Lung (tissue), 12 donors: ENCODE results near the gene FOXP1. TPM values are rescaled to one million over a fixed set of nuclear protein-coding genes. Genes with fewer than 3 reads are reported as not detected.

Source experiments
- ATAC-seq: fragments of 200-7000 bp; cut with Tn5 transposase; one replicate; pipeline ENCODE4 v1.9.1; 2020; ENCODE audit warnings: moderate number of reproducible peaks; ENCODE audit not compliant: insufficient read depth, low FRiP score
- DNase-seq, 3 donors: peaks; one replicate each; pipeline ENCODE4 v3.0.0-alpha.2; 2013 to 2017
- H3K27ac ChIP-seq, 2 donors: one replicate each; pipeline ENCODE4 v1.5.1; 2013; ENCODE audit warnings: mild to moderate bottlenecking in 2 of 2, moderate library complexity in 2 of 2, control low read depth in 1 of 2, inconsistent platforms in 1 of 2, low read depth in 1 of 2, low read length in 1 of 2
- H3K27me3 ChIP-seq, 3 donors: one replicate each; pipeline ENCODE4 v1.5.1; 2013; ENCODE audit warnings: low read length in 2 of 3; ENCODE audit not compliant: control insufficient read depth in 3 of 3, insufficient read depth in 3 of 3
- H3K36me3 ChIP-seq, 4 donors: one replicate each; pipeline ENCODE4 v1.5.1; 2013; ENCODE audit warnings: low read length in 4 of 4, mild to moderate bottlenecking in 1 of 4, moderate library complexity in 1 of 4; ENCODE audit not compliant: control insufficient read depth in 4 of 4, insufficient read depth in 4 of 4
- H3K4me1 ChIP-seq, 5 donors: one replicate each; pipeline ENCODE4 v1.5.1; 2013; ENCODE audit warnings: low read length in 5 of 5, mild to moderate bottlenecking in 2 of 5, moderate library complexity in 1 of 5; ENCODE audit not compliant: control insufficient read depth in 5 of 5, insufficient read depth in 5 of 5
- H3K4me3 ChIP-seq: one replicate; pipeline ENCODE4 v1.5.1; 2013; ENCODE audit warnings: mild to moderate bottlenecking, control low read depth, moderate library complexity
- H3K9ac ChIP-seq, 2 donors: one replicate each; pipeline ENCODE4 v1.5.1; 2013; ENCODE audit warnings: low read length in 2 of 2, control low read depth in 1 of 2; ENCODE audit not compliant: insufficient read depth in 1 of 2
- H3K9me3 ChIP-seq, 4 donors: one replicate each; pipeline ENCODE4 v1.5.1; 2013; ENCODE audit warnings: low read length in 3 of 4, mild to moderate bottlenecking in 1 of 4, moderate library complexity in 1 of 4; ENCODE audit not compliant: control insufficient read depth in 4 of 4, insufficient read depth in 3 of 4
- CTCF ChIP-seq: IDR thresholded peaks from 2 replicates; pipeline ENCODE4 v1.5.1; 2012; ENCODE audit warnings: mild to moderate bottlenecking; ENCODE audit errors: control extremely low read depth, extremely low read depth
- WGBS, 2 donors: extraction: QIAGEN DNeasy Blood & Tissue Kit; methylation state at CpG; one replicate each; pipeline ENCODE4 v1.1.7; 2013; 5-methylcytosine and 5-hydroxymethylcytosine counted together
- polyA plus RNA-seq, 2 donors: library from polyadenylated mRNA; stranded (reverse); fragments of 200-250 nt; gene quantifications; one replicate each; pipeline ENCODE4 v1.2.1, GENCODE V29; 2013
- total RNA-seq, 2 donors: library from RNA; depleted of rRNA in 1 of 2; stranded (reverse); fragments of >200 nt in 1 of 2; gene quantifications; one replicate each; pipeline ENCODE4 v1.2.1, GENCODE V29; 2014 to 2021
- donor health status: control.
- donor health status: control.
- donor health status: Bipolar disorder and iron deficiency.
- donor health status: healthy.
- donor health status: DM: yes; HTN: yes; CAD: no.

The FOXP1 gene
- total and polyA plus RNA-seq, 4 donors = 13.8 to 287 (median 73.9) TPM

GRCh38 chr3:71260782-71261181, 322.7 kb downstream of the FOXP1 start:
- 90 to 98% methylated on average over 8 of the region's 8 CpGs for WGBS, 2 donors

GRCh38 chr3:71258526-71258925, 325.0 kb downstream of the FOXP1 start:
- Histone ChIP-seq H3K9me3 (no peaks in the 10 kb centered on the region), H3K4me1 (peaks cover 3 to 10% (median 9%) of the 10 kb centered on the region in 5 donors), H3K9ac (no peak overlapping the region), H3K4me3 (no peak overlapping the region), H3K27ac (peak overlapping the region in 1 of 2 donors; percentile 10), H3K36me3 (no peaks in the 10 kb centered on the region), H3K27me3 (no peaks in the 10 kb centered on the region)
- ATAC-seq = no peak
- DNase-seq = no peak
- WGBS, 2 donors = 90 to 91% methylated on average over 3 of the region's 3 CpGs
- TF ChIP-seq CTCF = no peak

More at GRCh38 chr3:71260782-71261181, 322.7 kb downstream of the FOXP1 start:
- DNase-seq = no peak
- no peak overlapping the region for H3K27ac ChIP-seq
- H3K4me1 ChIP-seq = peaks cover 0 to 10% (median 0%) of the 10 kb centered on the region in 5 donors
- H3K27me3 ChIP-seq = no peaks in the 10 kb centered on the region
- peaks cover 0 to 1% (median 0%) of the 10 kb centered on the region in 4 donors for H3K9me3 ChIP-seq
- H3K4me3 ChIP-seq = no peak overlapping the region
- H3K9ac ChIP-seq = no peak overlapping the region
- ATAC-seq = no peak
- no peaks in the 10 kb centered on the region for H3K36me3 ChIP-seq
- no peak for TF ChIP-seq CTCF

GRCh38 chr3:71258116-71258515, 325.4 kb downstream of the FOXP1 start:
- no peak for DNase-seq
- 74 to 93% methylated on average over 1 of the region's 1 CpG for WGBS, 2 donors
- no peaks in the 10 kb centered on the region for H3K36me3 ChIP-seq
- H3K9me3 ChIP-seq = no peaks in the 10 kb centered on the region
- no peak for TF ChIP-seq CTCF
- peak overlapping the region in 1 of 2 donors; percentile 10 for H3K27ac ChIP-seq
- no peak for ATAC-seq
- no peak overlapping the region for H3K4me3 ChIP-seq
- H3K4me1 ChIP-seq = peaks cover 3 to 10% (median 9%) of the 10 kb centered on the region in 5 donors
- H3K27me3 ChIP-seq = no peaks in the 10 kb centered on the region
- no peak overlapping the region for H3K9ac ChIP-seq

- no peak overlapping the region for H3K4me3 ChIP-seq
- H3K27ac ChIP-seq = no peak overlapping the region
- TF ChIP-seq CTCF = no peak
- no peaks in the 10 kb centered on the region for H3K9me3 ChIP-seq
- no peak for DNase-seq
- H3K27me3 ChIP-seq = no peaks in the 10 kb centered on the region
- no peaks in the 10 kb centered on the region for H3K36me3 ChIP-seq
- 91 to 93% methylated on average over 3 of the region's 3 CpGs for WGBS, 2 donors
- ATAC-seq = no peak
- peaks cover 0 to 10% (median 9%) of the 10 kb centered on the region in 5 donors for H3K4me1 ChIP-seq
- no peak overlapping the region for H3K9ac ChIP-seq
Observed at GRCh38 chr3:71255498-71255897, 328.0 kb downstream of the FOXP1 start.
